CD4-positive, alpha-beta T cell (primary cell): ENCODE results near the gene KCNS1. TPM values are rescaled to one million over a fixed set of nuclear protein-coding genes. Genes with fewer than 3 reads are reported as not detected.

Source experiments
- ATAC-seq: fragments of 200-7000 bp; cut with Tn5 transposase; one replicate; pipeline ENCODE4 v1.10.0; 2022; ENCODE audit warnings: mild to moderate bottlenecking; ENCODE audit not compliant: poor library complexity
- CTCF ChIA-PET: fragments of 350-600 bp; sonication (Branson Sonifier 250); formaldehyde crosslinking; loops from one replicate; lab custom pipeline; 2021; ENCODE audit warnings: antibody characterized with exemption, inconsistent platforms; lab: Charles Lee
- POLR2A ChIA-PET: fragments of 350-600 bp; sonication (Branson Sonifier 250); formaldehyde crosslinking; loops from one replicate; lab custom pipeline; 2021; ENCODE audit warnings: antibody characterized with exemption, inconsistent platforms; lab: Charles Lee
- DNase-seq, 14 experiments: peaks; one replicate each; pipeline ENCODE4 v3.0.0-alpha.2; 2013 to 2020; ENCODE audit warnings: mixed read lengths in 2 of 14
- H3K27ac ChIP-seq, 2 donors: one replicate each; pipeline versions ENCODE4 v1.5.1 to v1.7.0; 2013; ENCODE audit warnings: low read length in 2 of 2, low read depth in 1 of 2, mild to moderate bottlenecking in 1 of 2
- H3K27me3 ChIP-seq, 2 experiments: 1 replicate in 1 of 2; 2 replicates in 1 of 2; pipeline versions ENCODE4 v1.6.1 to v1.7.0; 2013; ENCODE audit warnings: low read length in 2 of 2, control low read depth in 1 of 2, mild to moderate bottlenecking in 1 of 2, moderate library complexity in 1 of 2; ENCODE audit not compliant: insufficient read depth in 2 of 2, control insufficient read depth in 1 of 2
- H3K36me3 ChIP-seq: one replicate; pipeline ENCODE4 v1.6.1; 2013; ENCODE audit warnings: low read length, control low read depth; ENCODE audit not compliant: insufficient read depth
- H3K4me1 ChIP-seq: one replicate; pipeline ENCODE4 v1.6.1; 2013; ENCODE audit warnings: low read length, control low read depth; ENCODE audit not compliant: insufficient read depth
- H3K4me3 ChIP-seq: one replicate; pipeline ENCODE4 v1.5.1; 2013; ENCODE audit warnings: mild to moderate bottlenecking, low read length, moderate library complexity
- H3K9me3 ChIP-seq, 2 experiments: 1 replicate in 1 of 2; 2 replicates in 1 of 2; pipeline versions ENCODE4 v1.6.1 to v1.7.0; 2013; ENCODE audit warnings: low read length in 2 of 2, mild to moderate bottlenecking in 2 of 2, control low read depth in 1 of 2, moderate library complexity in 1 of 2; ENCODE audit not compliant: control insufficient read depth in 1 of 2, insufficient read depth in 1 of 2
- H3K27ac Mint-ChIP-seq: one replicate; pipeline ENCODE4 v1.8.0; 2020; ENCODE audit warnings: mixed read lengths
- H3K27me3 Mint-ChIP-seq: one replicate; pipeline ENCODE4 v1.8.0; 2021; ENCODE audit warnings: mixed read lengths
- H3K36me3 Mint-ChIP-seq: one replicate; pipeline ENCODE4 v1.8.0; 2021; ENCODE audit warnings: low read depth, mixed read lengths
- H3K4me1 Mint-ChIP-seq: one replicate; pipeline ENCODE4 v1.8.0; 2021; ENCODE audit warnings: low read depth, mixed read lengths
- H3K4me3 Mint-ChIP-seq: one replicate; pipeline ENCODE4 v1.8.0; 2020; ENCODE audit warnings: mild to moderate bottlenecking, mixed read lengths
- H3K9me3 Mint-ChIP-seq: one replicate; pipeline ENCODE4 v1.8.0; 2020; ENCODE audit warnings: mixed read lengths
- intact Hi-C, 2 experiments: fragments of 100-400 bp; cut with DNase I in 1 of 2; cut with micrococcal nuclease in 1 of 2; formaldehyde crosslinking; loops; one replicate each; pipeline versions ENCODE4 v1.15.1 to v1.9.0; 2023 to 2025; cut with DNase I, micrococcal nuclease
- total RNA-seq, 174 experiments: library from RNA in 2 of 174; stranded (reverse) in 2 of 174; gene quantifications; one replicate each; pipeline ENCODE4 v1.2.3 and lab custom pipeline; 2021 to 2026
- TF ChIP-seq, protein P1 (sequence below): fragments of 200-600 bp; IDR thresholded peaks from one replicate; pipeline ENCODE4 v1.8.0; 2022; ENCODE audit warnings: antibody characterized with exemption, mild to moderate bottlenecking

Gene KCNS1
- total RNA-seq, 2 experiments from 2014 or later: not detected

DNA sequence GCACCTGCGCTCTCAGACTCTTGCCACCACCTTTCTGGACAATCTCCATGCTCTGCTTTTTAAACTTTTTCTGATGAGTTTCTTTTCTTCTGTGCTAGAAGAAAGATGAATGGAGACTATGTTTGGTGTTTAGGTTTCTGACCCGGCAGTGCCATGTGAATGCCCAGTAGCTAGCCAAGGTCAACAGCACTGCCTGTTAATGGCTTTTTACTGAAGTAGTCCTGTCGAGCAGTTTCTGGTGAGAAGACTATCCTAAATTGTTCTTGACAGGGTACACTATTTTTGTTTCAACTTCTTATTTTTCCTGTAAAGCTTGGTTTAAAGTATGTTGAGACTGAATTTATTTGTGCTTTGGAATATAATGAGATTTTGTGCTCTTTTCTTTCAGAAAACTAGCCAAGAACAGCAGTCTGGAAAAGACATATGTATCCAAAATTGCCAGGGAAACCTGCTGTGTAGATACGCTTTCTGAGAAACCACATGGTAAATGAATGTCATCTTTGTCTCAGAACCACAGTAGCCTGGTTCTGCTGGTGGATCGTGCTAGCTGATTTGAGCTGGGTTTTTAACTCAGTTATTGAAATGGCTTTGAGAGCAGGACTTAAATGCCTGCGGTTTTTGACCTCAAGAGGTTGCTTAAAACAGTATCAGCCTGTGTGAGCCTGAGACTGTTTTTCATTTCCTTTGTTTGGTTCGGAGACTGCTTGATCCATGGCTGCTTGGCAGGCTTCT lies 48.1 kb downstream of the KCNS1 start:
- H3K4me1 Mint-ChIP-seq: peaks cover 90% of the 10 kb centered on the region
- no peaks in the 10 kb centered on the region for H3K27me3 Mint-ChIP-seq
- TF ChIP-seq, protein P1, sequence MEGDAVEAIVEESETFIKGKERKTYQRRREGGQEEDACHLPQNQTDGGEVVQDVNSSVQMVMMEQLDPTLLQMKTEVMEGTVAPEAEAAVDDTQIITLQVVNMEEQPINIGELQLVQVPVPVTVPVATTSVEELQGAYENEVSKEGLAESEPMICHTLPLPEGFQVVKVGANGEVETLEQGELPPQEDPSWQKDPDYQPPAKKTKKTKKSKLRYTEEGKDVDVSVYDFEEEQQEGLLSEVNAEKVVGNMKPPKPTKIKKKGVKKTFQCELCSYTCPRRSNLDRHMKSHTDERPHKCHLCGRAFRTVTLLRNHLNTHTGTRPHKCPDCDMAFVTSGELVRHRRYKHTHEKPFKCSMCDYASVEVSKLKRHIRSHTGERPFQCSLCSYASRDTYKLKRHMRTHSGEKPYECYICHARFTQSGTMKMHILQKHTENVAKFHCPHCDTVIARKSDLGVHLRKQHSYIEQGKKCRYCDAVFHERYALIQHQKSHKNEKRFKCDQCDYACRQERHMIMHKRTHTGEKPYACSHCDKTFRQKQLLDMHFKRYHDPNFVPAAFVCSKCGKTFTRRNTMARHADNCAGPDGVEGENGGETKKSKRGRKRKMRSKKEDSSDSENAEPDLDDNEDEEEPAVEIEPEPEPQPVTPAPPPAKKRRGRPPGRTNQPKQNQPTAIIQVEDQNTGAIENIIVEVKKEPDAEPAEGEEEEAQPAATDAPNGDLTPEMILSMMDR: no peak
- Histone ChIP-seq H3K4me1 (peaks cover 54% of the 10 kb centered on the region), H3K4me3 (no peak overlapping the region), H3K27ac (peak overlapping the region in 1 of 2 donors; percentile 53), H3K36me3 (peaks cover 72% of the 10 kb centered on the region), H3K27me3 (no peaks in the 10 kb centered on the region), H3K9me3 (no peaks in the 10 kb centered on the region)
- CTCF ChIA-PET: interaction anchor here (4.5 kb wide), 1 partner anchor 10 kb away, joined by 33 read pairs; no protein-coding TSS in a partner anchor
- POLR2A ChIA-PET: interaction anchor here (0.9 to 2.2 kb wide), 2 partner anchors 9 to 68 kb away, joined by 3 to 6 read pairs; no protein-coding TSS in a partner anchor
- H3K4me3 Mint-ChIP-seq: peak overlapping the region; percentile 11
- peak in 4 of 14 experiments; percentile 24 to 55 (median 50) for DNase-seq
- peak; percentile 70 for ATAC-seq
- H3K9me3 Mint-ChIP-seq: no peaks in the 10 kb centered on the region
- H3K36me3 Mint-ChIP-seq: peaks cover 91% of the 10 kb centered on the region
- H3K27ac Mint-ChIP-seq: peak overlapping the region; percentile 76
- intact Hi-C loops: no loop called here

DNA sequence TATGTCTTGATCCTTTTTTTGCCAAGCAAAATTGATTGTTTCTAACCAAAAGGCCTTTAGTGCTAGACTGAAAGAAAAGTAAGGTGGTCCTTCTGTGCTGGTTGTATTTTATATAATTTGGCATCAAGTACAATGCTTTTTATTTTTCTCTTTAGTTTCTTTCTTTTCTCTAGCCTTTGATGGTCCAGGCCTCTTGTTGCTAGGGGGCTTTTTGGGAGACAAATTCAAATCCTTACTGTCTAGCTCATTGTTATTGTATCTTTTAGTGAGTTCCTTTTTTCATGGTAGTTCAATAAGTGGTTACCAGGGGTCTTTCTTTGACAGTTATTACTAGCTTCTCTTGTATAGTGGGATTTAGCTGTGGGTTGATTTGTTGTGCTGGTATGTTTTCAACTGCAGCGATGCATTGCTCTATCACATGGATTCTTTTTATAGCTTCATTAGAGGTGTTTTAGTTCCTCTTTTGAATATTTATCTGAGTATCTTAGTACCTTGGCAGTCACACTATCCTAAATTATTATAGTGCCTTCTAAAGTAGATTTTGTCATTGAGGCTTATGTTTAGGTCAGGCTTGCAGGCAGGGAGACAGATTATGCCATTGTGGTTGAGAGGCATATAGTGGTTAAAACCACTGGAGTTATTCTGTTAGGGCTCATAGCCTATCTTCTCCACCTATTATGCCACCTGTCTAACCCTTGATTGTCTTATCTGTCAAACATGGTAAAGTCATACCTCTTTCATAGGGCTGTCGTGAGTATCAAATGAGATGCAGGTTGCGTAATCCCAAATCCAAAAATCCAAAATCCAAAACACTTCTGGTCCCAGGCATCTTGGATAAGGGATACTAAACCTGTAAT lies 49.5 kb downstream of the KCNS1 start:
- H3K4me3 Mint-ChIP-seq: peak overlapping the region; percentile 67
- Histone ChIP-seq H3K9me3 (no peaks in the 10 kb centered on the region), H3K4me3 (no peak overlapping the region), H3K36me3 (peaks cover 71% of the 10 kb centered on the region), H3K4me1 (peaks cover 49% of the 10 kb centered on the region), H3K27me3 (no peaks in the 10 kb centered on the region), H3K27ac (peak overlapping the region in 1 of 2 donors; percentile 24)
- peaks cover 91% of the 10 kb centered on the region for H3K36me3 Mint-ChIP-seq
- H3K4me1 Mint-ChIP-seq: peaks cover 89% of the 10 kb centered on the region
- DNase-seq: no peak
- POLR2A ChIA-PET: interaction anchor here (0.9 kb wide), 1 partner anchor 66 kb away, joined by 3 read pairs; no protein-coding TSS in a partner anchor
- H3K27ac Mint-ChIP-seq: peak overlapping the region; percentile 76
- CTCF ChIA-PET: interaction anchor here (1.0 to 4.5 kb wide), 2 partner anchors 8 to 719 kb away, joined by 3 to 33 read pairs; no protein-coding TSS in a partner anchor
- H3K9me3 Mint-ChIP-seq: no peaks in the 10 kb centered on the region
- TF ChIP-seq, protein P1: no peak
- no peaks in the 10 kb centered on the region for H3K27me3 Mint-ChIP-seq
- intact Hi-C loops: no loop called here
- ATAC-seq: peak; percentile 54

DNA sequence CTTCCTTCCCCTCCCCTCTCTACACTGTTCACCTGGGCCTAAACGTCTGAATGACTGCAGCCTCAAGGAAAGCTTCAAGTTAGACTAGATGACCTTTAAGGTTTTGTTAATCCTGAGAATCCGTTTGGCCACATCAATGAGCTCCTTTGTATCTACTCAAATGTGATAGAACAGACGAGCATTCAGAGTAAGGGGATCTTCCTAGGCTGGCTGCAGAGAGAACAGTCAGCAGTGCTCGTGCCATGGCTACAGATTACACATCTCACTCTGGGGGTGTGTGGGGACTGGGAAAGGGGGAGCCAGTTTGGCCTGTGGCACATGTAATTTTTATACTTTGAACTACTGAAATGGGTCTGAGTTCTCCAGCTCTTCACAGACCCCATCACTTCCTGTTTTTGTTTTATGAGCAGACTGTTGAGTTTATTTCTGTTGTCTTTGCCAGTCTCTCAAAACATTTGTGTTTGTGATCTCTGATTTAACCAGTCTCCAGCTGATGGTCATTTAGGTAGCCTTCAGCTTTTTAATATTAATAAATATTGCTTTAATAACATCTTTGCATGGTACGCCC lies 50.9 kb downstream of the KCNS1 start:
- TF ChIP-seq, protein P1: no peak
- Mint-ChIP-seq H3K27me3 (no peaks in the 10 kb centered on the region), H3K4me3 (peak overlapping the region; percentile 21), H3K4me1 (peaks cover 80% of the 10 kb centered on the region), H3K36me3 (peaks cover 89% of the 10 kb centered on the region), H3K9me3 (no peaks in the 10 kb centered on the region), H3K27ac (peak overlapping the region; percentile 75)
- H3K4me1 ChIP-seq: peaks cover 49% of the 10 kb centered on the region
- H3K9me3 ChIP-seq: no peaks in the 10 kb centered on the region
- ATAC-seq (no peak), DNase-seq (peak in 1 of 14 experiments; percentile 27)
- peaks cover 66% of the 10 kb centered on the region for H3K36me3 ChIP-seq
- peak overlapping the region; percentile 11 to 36 for H3K27ac ChIP-seq
- intact Hi-C loops: no loop called here
- no peaks in the 10 kb centered on the region for H3K27me3 ChIP-seq
- H3K4me3 ChIP-seq: no peak overlapping the region
- CTCF ChIA-PET: interaction anchor here (1.0 to 2.1 kb wide), 4 partner anchors 15 to 721 kb away, joined by 3 to 6 read pairs (median 3); no protein-coding TSS in a partner anchor
- POLR2A ChIA-PET: interaction anchor here (0.9 to 1.5 kb wide), 4 partner anchors 9 to 71 kb away, joined by 3 to 6 read pairs (median 4); no protein-coding TSS in a partner anchor
